ENCODE measurements around the gene BCL2L1. TPM values are rescaled to one million over a fixed set of nuclear protein-coding genes. Genes with fewer than 3 reads are reported as not detected.

The BCL2L1 gene
- total and polyA plus RNA-seq, 10 of the 15 experiments (the other 5 are each of a cell fraction or from before 2014, with no cell fraction given) = 0.63 to 67.7 (median 43.6) TPM

GRCh38 chr20:31662372-31662854 lies 60.3 kb downstream of the BCL2L1 start (continued):
- no peak for TF ChIP-seq ZBTB4 (CRISPR knock-in tag; IDR thresholded peaks at IDR 0.05)
- TF ChIP-seq USF1 (IDR thresholded peaks at IDR 0.05; ENCODE audit: borderline replicate concordance, extremely low read length, insufficient read depth, low read depth, low read length) = no peak
- no peak for TF ChIP-seq YY1 (IDR thresholded peaks at IDR 0.05; ENCODE audit: low read depth, low read length)
- no peak for TF ChIP-seq ZNF592 (IDR thresholded peaks at IDR 0.05)
